Uterus (tissue), 2 donors: Measurements from ENCODE around the gene DCST1.

ENCODE experiments used
- POLR2A ChIP-seq, 2 donors: fragments of 450-650 bp; IDR thresholded peaks; one replicate each; pipeline ENCODE4 v1.6.1; 2016; ENCODE audit warnings: antibody characterized with exemption in 2 of 2, mild to moderate bottlenecking in 1 of 2, moderate library complexity in 1 of 2
- TF ChIP-seq, protein P1 (sequence below), 4 experiments: fragments of 200-600 bp in 2 of 4; fragments of 450-650 bp in 2 of 4; sonication (generic) in 2 of 4; IDR thresholded peaks; one replicate each; pipeline ENCODE4 v1.5.1; 2016 to 2019; ENCODE audit warnings: antibody characterized with exemption in 4 of 4, mild to moderate bottlenecking in 2 of 4, moderate library complexity in 1 of 4

DNA sequence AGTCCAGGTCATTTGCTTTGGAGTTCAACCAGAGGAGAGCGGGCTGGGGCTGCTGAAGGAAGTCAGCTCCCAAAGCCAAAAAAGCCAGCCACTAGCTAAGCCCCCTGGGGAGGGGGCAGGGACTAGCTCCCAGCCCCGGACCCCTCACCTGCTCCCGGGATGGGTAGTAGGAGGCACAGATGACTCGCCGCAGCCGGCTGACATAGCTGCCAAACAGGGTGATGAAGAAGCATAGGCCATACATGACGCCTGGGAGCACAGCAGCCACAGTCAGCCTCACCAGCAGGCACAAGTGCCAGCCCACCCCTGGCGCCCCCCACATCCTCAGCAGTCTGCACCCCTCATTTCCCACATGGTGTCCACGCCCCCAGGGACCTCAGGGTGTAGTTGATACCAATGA lies 7.5 kb upstream of the DCST1 start:
- TF ChIP-seq, protein P1, sequence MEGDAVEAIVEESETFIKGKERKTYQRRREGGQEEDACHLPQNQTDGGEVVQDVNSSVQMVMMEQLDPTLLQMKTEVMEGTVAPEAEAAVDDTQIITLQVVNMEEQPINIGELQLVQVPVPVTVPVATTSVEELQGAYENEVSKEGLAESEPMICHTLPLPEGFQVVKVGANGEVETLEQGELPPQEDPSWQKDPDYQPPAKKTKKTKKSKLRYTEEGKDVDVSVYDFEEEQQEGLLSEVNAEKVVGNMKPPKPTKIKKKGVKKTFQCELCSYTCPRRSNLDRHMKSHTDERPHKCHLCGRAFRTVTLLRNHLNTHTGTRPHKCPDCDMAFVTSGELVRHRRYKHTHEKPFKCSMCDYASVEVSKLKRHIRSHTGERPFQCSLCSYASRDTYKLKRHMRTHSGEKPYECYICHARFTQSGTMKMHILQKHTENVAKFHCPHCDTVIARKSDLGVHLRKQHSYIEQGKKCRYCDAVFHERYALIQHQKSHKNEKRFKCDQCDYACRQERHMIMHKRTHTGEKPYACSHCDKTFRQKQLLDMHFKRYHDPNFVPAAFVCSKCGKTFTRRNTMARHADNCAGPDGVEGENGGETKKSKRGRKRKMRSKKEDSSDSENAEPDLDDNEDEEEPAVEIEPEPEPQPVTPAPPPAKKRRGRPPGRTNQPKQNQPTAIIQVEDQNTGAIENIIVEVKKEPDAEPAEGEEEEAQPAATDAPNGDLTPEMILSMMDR (IDR thresholded peaks at IDR 0.05), result no peak
- TF ChIP-seq POLR2A (IDR thresholded peaks at IDR 0.05), result no peak
